22Rv1 (cell line): ENCODE data around the gene SYNJ2.

Experiments used
- H3K27ac ChIP-seq: fragments of 450-650 bp; 2 replicates; pipeline ENCODE4 v1.5.1; 2017
- ZFX ChIP-seq: fragments of 450-650 bp; IDR thresholded peaks from 2 replicates; pipeline ENCODE4 v1.6.1; 2017; ENCODE audit warnings: antibody characterized with exemption, borderline replicate concordance
- TF ChIP-seq, protein P1 (sequence below): fragments of 450-650 bp; IDR thresholded peaks from 2 replicates; pipeline ENCODE4 v1.5.1; 2017; ENCODE audit warnings: mild to moderate bottlenecking

The SYNJ2 gene

GRCh38 chr6:157989541-157990289, 8.1 kb downstream of the SYNJ2 start:
- no peak for TF ChIP-seq ZFX
- TF ChIP-seq, protein P1, sequence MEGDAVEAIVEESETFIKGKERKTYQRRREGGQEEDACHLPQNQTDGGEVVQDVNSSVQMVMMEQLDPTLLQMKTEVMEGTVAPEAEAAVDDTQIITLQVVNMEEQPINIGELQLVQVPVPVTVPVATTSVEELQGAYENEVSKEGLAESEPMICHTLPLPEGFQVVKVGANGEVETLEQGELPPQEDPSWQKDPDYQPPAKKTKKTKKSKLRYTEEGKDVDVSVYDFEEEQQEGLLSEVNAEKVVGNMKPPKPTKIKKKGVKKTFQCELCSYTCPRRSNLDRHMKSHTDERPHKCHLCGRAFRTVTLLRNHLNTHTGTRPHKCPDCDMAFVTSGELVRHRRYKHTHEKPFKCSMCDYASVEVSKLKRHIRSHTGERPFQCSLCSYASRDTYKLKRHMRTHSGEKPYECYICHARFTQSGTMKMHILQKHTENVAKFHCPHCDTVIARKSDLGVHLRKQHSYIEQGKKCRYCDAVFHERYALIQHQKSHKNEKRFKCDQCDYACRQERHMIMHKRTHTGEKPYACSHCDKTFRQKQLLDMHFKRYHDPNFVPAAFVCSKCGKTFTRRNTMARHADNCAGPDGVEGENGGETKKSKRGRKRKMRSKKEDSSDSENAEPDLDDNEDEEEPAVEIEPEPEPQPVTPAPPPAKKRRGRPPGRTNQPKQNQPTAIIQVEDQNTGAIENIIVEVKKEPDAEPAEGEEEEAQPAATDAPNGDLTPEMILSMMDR: no peak
- no peak overlapping the region for H3K27ac ChIP-seq

- no peak for TF ChIP-seq ZFX
- TF ChIP-seq, protein P1: no peak
- H3K27ac ChIP-seq: no peak overlapping the region
Observed at GRCh38 chr6:157990321-157991066, 8.8 kb downstream of the SYNJ2 start.

- TF ChIP-seq ZFX: no peak
- TF ChIP-seq, protein P1: no peak
- H3K27ac ChIP-seq: no peak overlapping the region
Observed at GRCh38 chr6:157991067-157991432, 9.4 kb downstream of the SYNJ2 start.

DNA sequence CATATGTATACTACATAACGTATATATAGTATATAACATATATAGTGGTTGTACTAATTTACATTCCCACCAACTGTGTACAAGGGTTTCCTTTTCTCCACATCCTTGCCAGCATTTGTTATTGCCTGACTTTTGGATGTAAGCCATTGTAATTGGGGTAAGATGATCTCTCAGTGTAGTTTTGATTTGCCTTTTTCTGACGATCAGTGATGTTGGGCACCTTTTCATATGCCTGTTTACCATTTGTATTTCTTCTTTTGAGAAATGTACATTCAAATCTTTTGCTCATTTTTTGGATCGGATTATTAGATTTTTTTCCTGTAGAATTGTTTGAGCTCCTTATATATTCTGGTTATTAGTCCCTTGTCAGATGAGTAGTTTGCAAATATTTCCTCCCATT, 11.4 kb downstream of the SYNJ2 start:
- TF ChIP-seq, protein P1: no peak
- TF ChIP-seq ZFX: no peak
- H3K27ac ChIP-seq: no peak overlapping the region

GRCh38 chr6:157994125-157994795, 12.6 kb downstream of the SYNJ2 start:
- TF ChIP-seq ZFX: no peak
- TF ChIP-seq, protein P1: no peak
- no peak overlapping the region for H3K27ac ChIP-seq

DNA sequence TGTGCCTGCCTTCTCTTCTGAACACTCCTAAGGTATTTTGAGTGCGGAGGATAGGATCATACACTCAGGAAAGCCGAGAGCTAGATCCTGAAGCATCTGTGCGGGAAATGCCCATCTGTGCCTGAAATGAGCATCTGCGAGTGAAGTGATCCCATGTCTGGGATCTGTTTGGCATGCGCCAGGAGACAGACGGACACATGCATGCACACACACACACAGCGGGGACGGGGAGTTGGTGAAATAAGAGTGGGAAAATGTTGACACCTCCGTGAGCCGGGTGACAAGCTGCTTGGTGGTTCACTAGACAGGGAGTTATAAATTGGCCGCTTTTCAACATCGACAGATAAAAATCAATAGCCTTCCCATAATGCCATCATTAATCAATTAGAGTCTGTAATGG, 13.8 kb downstream of the SYNJ2 start:
- no peak overlapping the region for H3K27ac ChIP-seq
- TF ChIP-seq, protein P1: no peak
- TF ChIP-seq ZFX: no peak

- no peak overlapping the region for H3K27ac ChIP-seq
- TF ChIP-seq ZFX: no peak
- TF ChIP-seq, protein P1: no peak
Observed at GRCh38 chr6:157996201-157996712, 14.6 kb downstream of the SYNJ2 start.
